Fibroblast of lung (primary cell): ENCODE data around the gene EFEMP1. TPM values are rescaled to one million over a fixed set of nuclear protein-coding genes. Genes with fewer than 3 reads are reported as not detected.
A peak's percentile ranks its signal among the peaks of the same experiment; 100 is the strongest.

Experiments
- DNase-seq, 2 donors: peaks; one replicate each; pipeline versions ENCODE4 v3.0.0 to v3.0.0-alpha.2; 2010; ENCODE audit warnings: low read depth in 2 of 2
- H2AFZ ChIP-seq: 2 replicates; pipeline ENCODE4 v1.5.1; 2012; ENCODE audit warnings: low read length, control low read depth, inconsistent platforms
- H3K27ac ChIP-seq: 2 replicates; pipeline ENCODE4 v1.5.1; 2011; ENCODE audit warnings: low read length, control low read depth; ENCODE audit not compliant: insufficient read depth
- H3K27me3 ChIP-seq: 2 replicates; pipeline ENCODE4 v1.5.1; 2011; ENCODE audit warnings: mild to moderate bottlenecking, low read length; ENCODE audit not compliant: control insufficient read depth, insufficient read depth
- H3K36me3 ChIP-seq: 2 replicates; pipeline ENCODE4 v1.5.1; 2011; ENCODE audit warnings: low read length; ENCODE audit not compliant: control insufficient read depth, insufficient read depth
- H3K4me1 ChIP-seq: 2 replicates; pipeline ENCODE4 v1.5.1; 2011; ENCODE audit warnings: low read length; ENCODE audit not compliant: control insufficient read depth, insufficient read depth; ENCODE audit errors: extremely low read depth
- H3K4me2 ChIP-seq: 2 replicates; pipeline ENCODE4 v1.5.1; 2011; ENCODE audit warnings: low read length, control low read depth; ENCODE audit not compliant: insufficient read depth; ENCODE audit errors: extremely low read depth
- H3K4me3 ChIP-seq, 4 experiments: fragments of 200-600 bp in 1 of 4; sonication (generic) in 1 of 4; replicated peaks in 1 of 4; 2 replicates each; pipeline ENCODE4 v1.5.1; 2011 to 2016; ENCODE audit warnings: low read length in 4 of 4, low read depth in 3 of 4, mild to moderate bottlenecking in 3 of 4, control low read depth in 2 of 4, inconsistent platforms in 1 of 4, mixed read lengths in 1 of 4; ENCODE audit not compliant: insufficient read depth in 1 of 4; ENCODE audit errors: control extremely low read depth in 1 of 4
- H3K79me2 ChIP-seq: 2 replicates; pipeline ENCODE4 v1.5.1; 2012; ENCODE audit warnings: mild to moderate bottlenecking, low read length, inconsistent platforms; ENCODE audit not compliant: control insufficient read depth, insufficient read depth
- H3K9ac ChIP-seq: 2 replicates; pipeline ENCODE4 v1.5.1; 2011; ENCODE audit warnings: mild to moderate bottlenecking, low read length, control low read depth; ENCODE audit not compliant: insufficient read depth
- H3K9me3 ChIP-seq: 2 replicates; pipeline ENCODE4 v1.5.1; 2012; ENCODE audit warnings: low read depth, low read length; ENCODE audit not compliant: control insufficient read depth, insufficient read depth
- H4K20me1 ChIP-seq: 2 replicates; pipeline ENCODE4 v1.5.1; 2011; ENCODE audit warnings: low read length; ENCODE audit not compliant: control insufficient read depth, insufficient read depth; ENCODE audit errors: extremely low read depth
- CTCF ChIP-seq, 2 donors: IDR thresholded peaks in 1 of 2; conservative IDR thresholded peaks in 1 of 2; 1 replicate in 1 of 2; 2 replicates in 1 of 2; pipeline ENCODE4 v1.5.1; 2011 to 2012; ENCODE audit warnings: low read length in 2 of 2, control low read depth in 1 of 2, inconsistent platforms in 1 of 2, low read depth in 1 of 2, mild to moderate bottlenecking in 1 of 2
- EZH2 ChIP-seq: IDR thresholded peaks from 2 replicates; pipeline ENCODE4 v1.5.1; 2012; ENCODE audit warnings: low read length, control low read depth, mild to moderate bottlenecking; ENCODE audit errors: missing control alignments
- polyA plus RNA-seq, 2 donors: library from polyadenylated mRNA; depleted of rRNA in 1 of 2; stranded (reverse) in 1 of 2; unstranded in 1 of 2; fragments of >200 nt; gene quantifications; 2 replicates each; pipeline ENCODE4 v1.2.1, GENCODE V29; 2011 to 2012; ENCODE audit warnings: missing spikeins in 1 of 2
- total RNA-seq: library from RNA; depleted of rRNA; stranded (reverse); fragments of >200 nt; gene quantifications from 2 replicates; pipeline ENCODE4 v1.2.1, GENCODE V29; 2014

EFEMP1 gene
- total and polyA plus RNA-seq, 2 donors (not counting 1 experiment from before 2014, with no cell fraction given) = 467 to 724 TPM

- H3K27ac ChIP-seq = peak overlapping the region; percentile 61
- no peaks in the 10 kb centered on the region for H3K9me3 ChIP-seq
- H3K79me2 ChIP-seq = no peaks in the 10 kb centered on the region
- peaks cover 22% of the 10 kb centered on the region for H3K4me1 ChIP-seq
- H3K9ac ChIP-seq = no peak overlapping the region
- TF ChIP-seq CTCF (conservative IDR thresholded peaks at IDR 0.05 in 1 of 2, IDR thresholded peaks at IDR 0.05 in 1 of 2; ENCODE audit: low read depth in 1 of 2, low read length in 2 of 2) = no peak
- no peak for TF ChIP-seq EZH2
- peak overlapping the region; percentile 41 for H3K4me2 ChIP-seq
- DNase-seq = peak in 1 of 2 donors; percentile 84
- no peaks in the 10 kb centered on the region for H3K27me3 ChIP-seq
- H3K4me3 ChIP-seq = no peak overlapping the region
- H4K20me1 ChIP-seq = no peaks in the 10 kb centered on the region
- H2AFZ ChIP-seq = no peak overlapping the region
- no peaks in the 10 kb centered on the region for H3K36me3 ChIP-seq
Measured at GRCh38 chr2:55888936-55889335, 34.6 kb downstream of the EFEMP1 start.

GRCh38 chr2:55887901-55888624 is 35.5 kb downstream of the EFEMP1 start:
- H3K27ac ChIP-seq = peak overlapping the region; percentile 61
- no peaks in the 10 kb centered on the region for H3K79me2 ChIP-seq
- no peak overlapping the region for H2AFZ ChIP-seq
- peaks cover 29% of the 10 kb centered on the region for H3K4me1 ChIP-seq
- no peaks in the 10 kb centered on the region for H3K9me3 ChIP-seq
- DNase-seq = peak; percentile 94 to 96
- H3K4me2 ChIP-seq = peak overlapping the region; percentile 33
- no peak overlapping the region for H3K9ac ChIP-seq
- TF ChIP-seq CTCF (conservative IDR thresholded peaks at IDR 0.05 in 1 of 2, IDR thresholded peaks at IDR 0.05 in 1 of 2; ENCODE audit: low read depth in 1 of 2, low read length in 2 of 2) (no peak), EZH2 (no peak)
- H3K4me3 ChIP-seq = no peak overlapping the region
- H3K27me3 ChIP-seq = no peaks in the 10 kb centered on the region
- H4K20me1 ChIP-seq = no peaks in the 10 kb centered on the region
- no peaks in the 10 kb centered on the region for H3K36me3 ChIP-seq

- no peaks in the 10 kb centered on the region for H3K36me3 ChIP-seq
- H3K4me1 ChIP-seq = peaks cover 29% of the 10 kb centered on the region
- no peaks in the 10 kb centered on the region for H4K20me1 ChIP-seq
- TF ChIP-seq CTCF (conservative IDR thresholded peaks at IDR 0.05 in 1 of 2, IDR thresholded peaks at IDR 0.05 in 1 of 2; ENCODE audit: low read depth in 1 of 2, low read length in 2 of 2) (no peak), EZH2 (no peak)
- DNase-seq = peak; percentile 65 to 80
- H3K9ac ChIP-seq = no peak overlapping the region
- H3K9me3 ChIP-seq = no peaks in the 10 kb centered on the region
- no peak overlapping the region for H2AFZ ChIP-seq
- H3K4me3 ChIP-seq = no peak overlapping the region
- peak overlapping the region; percentile 61 for H3K27ac ChIP-seq
- no peaks in the 10 kb centered on the region for H3K79me2 ChIP-seq
- H3K27me3 ChIP-seq = no peaks in the 10 kb centered on the region
- peak overlapping the region; percentile 33 for H3K4me2 ChIP-seq
Measured at GRCh38 chr2:55887351-55887750, 36.2 kb downstream of the EFEMP1 start.
